ENCODE results near the gene FEZF1.

The FEZF1 gene

DNA sequence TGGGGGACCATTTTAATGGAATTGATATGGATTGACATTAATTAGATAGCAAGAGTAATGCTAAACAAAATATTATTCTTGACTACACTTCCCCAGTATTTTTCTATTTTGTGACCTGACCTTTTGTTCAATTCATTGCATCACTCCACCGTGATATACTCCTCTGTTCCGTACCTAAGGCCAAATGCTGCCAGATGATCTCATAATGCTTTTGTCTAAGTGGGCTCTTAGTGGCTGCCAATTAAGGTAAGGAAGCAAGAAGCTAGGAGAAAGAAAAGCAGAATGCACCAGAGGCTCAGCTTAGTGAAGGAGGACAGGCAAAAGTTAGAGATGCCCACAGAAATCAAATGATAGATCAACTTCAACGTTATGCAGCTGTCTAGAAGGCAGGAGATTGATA, 36.4 kb downstream of the FEZF1 start:
- DNase-seq (ENCODE audit: low spot score) = no peak

DNA sequence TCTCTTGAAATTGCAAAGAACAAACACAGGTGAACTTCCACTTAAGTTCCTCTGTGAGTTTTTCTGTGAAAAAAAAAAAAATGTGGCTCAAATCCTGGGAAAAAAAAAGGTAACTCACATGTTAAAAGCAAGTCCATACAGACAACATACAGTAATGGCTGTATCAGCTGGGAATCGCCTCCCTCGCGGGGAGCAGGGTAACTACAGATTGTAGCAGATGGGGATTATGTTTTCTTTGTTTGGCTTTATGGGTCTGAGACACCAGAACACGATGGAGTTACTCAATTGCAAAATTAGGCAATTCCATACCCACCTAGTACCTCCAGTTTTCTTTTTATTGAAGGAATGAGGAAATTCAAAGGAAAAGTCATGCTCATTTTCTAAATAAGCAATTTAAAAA, 42.3 kb downstream of the FEZF1 start:
- no peak for DNase-seq (ENCODE audit: low spot score)

DNA sequence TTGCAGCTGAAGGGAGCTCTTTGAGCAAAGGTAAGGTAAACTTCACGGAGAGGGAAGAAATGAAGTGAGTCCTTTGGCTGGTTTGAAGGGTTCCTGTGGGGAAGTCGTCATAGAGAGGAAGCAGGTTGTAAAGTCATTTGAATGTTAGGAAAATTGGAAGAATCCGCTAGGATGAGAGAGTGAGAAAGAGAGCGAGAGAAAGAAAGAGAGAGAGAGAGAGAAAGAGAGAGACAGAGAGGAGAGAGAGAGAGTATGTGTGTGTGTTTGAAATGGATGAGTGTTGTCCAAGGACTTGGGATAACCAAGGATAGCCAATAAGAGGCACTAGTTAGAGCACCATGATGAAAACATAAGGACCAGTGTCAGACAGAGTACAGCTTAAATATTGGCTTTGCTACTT, 43.1 kb downstream of the FEZF1 start:
- DNase-seq (ENCODE audit: low spot score) = no peak

DNA sequence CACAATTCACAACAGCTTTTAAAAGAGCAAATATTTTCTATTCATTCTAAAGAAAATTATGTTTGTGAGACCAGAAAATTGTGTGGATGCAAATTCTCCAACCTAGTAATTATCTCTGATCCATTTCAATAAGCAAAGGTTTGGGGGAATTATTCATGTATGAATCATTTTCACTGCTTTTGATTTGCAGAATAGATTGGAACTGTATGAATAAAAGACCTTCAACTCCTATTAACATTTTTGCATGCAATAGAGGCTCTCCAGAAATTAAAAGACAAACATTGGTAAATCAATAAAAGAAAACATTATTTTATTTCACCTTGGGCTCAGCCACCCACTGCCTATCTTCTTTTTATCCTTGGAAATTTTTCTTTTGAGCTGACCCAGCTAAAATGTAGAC, 43.5 kb downstream of the FEZF1 start:
- no peak for DNase-seq (ENCODE audit: low spot score)

DNA sequence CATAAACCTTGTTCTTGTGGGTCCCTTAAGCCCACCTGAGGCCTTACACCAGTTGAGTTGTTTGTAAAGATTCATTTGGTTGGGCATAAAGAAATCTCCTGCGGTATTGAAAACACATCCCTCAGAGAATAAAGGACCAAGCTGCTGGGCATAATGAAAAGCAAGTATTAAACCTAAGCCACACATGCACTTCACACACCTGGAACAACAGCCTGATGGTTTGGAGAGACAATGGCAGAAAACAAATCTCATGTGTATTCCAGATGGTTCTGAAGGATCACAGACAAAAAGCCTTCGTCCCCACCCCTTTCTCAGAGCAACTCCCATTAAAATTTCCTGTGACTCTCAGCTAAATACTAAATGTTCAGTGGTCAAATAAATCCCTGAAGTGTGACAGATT, 44.2 kb downstream of the FEZF1 start:
- no peak for DNase-seq (ENCODE audit: low spot score)

DNA sequence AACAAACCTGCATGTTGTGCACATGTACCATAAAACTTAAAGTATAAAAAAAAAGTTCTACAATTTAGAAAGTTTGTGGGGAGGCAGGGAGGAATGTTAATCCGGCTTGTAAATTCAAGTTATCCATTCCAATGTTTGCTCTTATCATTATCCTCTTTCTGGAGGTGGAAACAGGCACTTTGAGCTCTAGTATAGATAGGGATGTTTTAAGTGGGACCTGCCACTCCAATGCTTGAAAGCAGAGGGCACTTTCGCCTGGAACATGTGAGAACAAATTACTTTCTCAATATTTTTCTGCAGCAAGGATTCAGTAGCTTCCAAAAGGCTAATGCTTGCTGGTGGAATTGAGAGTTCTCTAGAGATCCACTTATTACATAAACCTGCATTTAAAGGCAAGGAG, 45.6 kb downstream of the FEZF1 start:
- no peak for DNase-seq (ENCODE audit: low spot score)

DNA sequence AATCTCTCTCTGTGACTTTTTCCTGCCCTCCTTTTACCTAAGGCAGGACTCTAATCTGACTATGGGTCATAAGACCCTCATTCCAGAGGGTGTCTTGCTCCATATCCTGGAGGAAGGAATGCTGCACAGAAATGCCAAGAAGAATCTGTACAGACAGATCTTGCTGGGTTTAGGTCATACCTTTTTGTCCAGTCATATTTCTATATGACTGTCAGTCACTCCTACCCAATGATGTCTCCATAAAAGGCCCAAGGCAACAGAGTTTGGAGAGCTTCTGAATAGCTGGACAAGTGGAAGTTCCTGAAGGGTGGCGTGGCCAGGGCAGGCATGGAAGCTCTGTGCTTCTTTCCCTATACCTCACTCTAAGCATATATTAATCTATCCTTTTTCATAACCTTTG, 47.5 kb downstream of the FEZF1 start:
- DNase-seq (ENCODE audit: low spot score) = no peak

DNA sequence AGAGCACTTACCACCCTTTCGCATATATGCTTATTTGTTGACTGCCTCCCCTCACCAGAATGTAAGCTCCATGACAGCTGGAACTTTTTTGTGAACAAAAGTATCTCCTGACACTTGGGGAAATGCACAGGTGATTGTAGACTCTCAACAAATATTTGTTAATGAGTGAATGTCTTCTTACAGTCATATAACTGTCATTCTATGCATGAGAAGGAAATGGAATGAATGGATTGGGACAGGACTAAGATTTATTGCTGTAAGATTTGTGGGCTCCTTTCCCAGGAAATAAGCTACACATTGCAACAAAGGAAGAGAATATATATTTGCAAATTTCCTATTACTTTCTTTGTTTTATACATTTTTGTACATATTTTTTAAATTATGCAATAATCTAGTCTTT, 48.5 kb downstream of the FEZF1 start:
- DNase-seq (ENCODE audit: low spot score) = no peak

DNA sequence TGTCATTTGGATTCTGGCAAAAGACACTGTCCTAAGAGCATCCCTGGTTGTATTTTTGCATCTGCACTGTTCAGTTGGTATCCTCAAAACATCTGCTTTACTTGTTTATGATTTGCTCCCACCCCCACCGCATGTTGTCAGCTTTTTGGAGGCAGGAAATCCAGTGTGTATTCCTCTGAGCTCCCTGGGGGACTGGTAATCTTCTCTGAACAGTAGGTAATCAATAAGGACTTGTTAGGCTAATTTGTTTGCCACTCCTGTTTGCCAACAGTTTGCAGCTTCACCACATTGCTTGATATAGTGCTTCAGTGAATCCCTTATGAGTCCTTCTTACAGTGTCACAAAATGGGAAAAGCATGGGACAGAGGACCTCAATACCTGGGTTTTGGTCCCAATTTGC, 49.1 kb downstream of the FEZF1 start:
- no peak for DNase-seq (ENCODE audit: low spot score)
